ENCODE measurements around the gene RRP1.

The RRP1 gene

GRCh38 chr21:43766734-43767497, 22.5 kb upstream of the RRP1 start:
- H2AFZ ChIP-seq (ENCODE audit: insufficient read depth, low read length, poor library complexity) = no peak overlapping the region
- no peaks in the 10 kb centered on the region for H3K27me3 ChIP-seq (ENCODE audit: insufficient read depth, low read length)
- H3K23ac ChIP-seq (ENCODE audit: low read length) = no peak overlapping the region
- peak overlapping the region; percentile 2 for H3K4me3 ChIP-seq (ENCODE audit: low read depth, low read length)
- peaks cover 3 to 12% of the 10 kb centered on the region in 2 experiments for H3K36me3 ChIP-seq (ENCODE audit: control insufficient read depth in 1 of 2, insufficient read depth in 2 of 2, low read length in 2 of 2)
- H3K18ac ChIP-seq (ENCODE audit: low read length) = no peak overlapping the region
- no CpG with 5 or more reads among the region's 34 CpGs for WGBS (ENCODE audit: extremely low coverage, insufficient coverage, insufficient read length)
- peak overlapping the region; percentile 93 for H2AK5ac ChIP-seq (ENCODE audit: low read length)
- H3K27ac ChIP-seq (ENCODE audit: low read depth, low read length) = no peak overlapping the region
- peak overlapping the region; percentile 98 for H4K91ac ChIP-seq (ENCODE audit: low read depth, low read length)
- peaks cover 11 to 14% of the 10 kb centered on the region in 2 experiments for H3K4me1 ChIP-seq (ENCODE audit: control insufficient read depth in 1 of 2, insufficient read depth in 2 of 2, low read length in 2 of 2)
- H3K9ac ChIP-seq (ENCODE audit: low read length) = no peak overlapping the region
- DNase-seq = peak in 1 of 2 donors; percentile 29
- H3K4ac ChIP-seq (ENCODE audit: low read depth, low read length) = no peak overlapping the region
- no peak overlapping the region for H2BK120ac ChIP-seq (ENCODE audit: insufficient read depth, low read length, poor library complexity)
- no peak overlapping the region for H2BK12ac ChIP-seq (ENCODE audit: low read length)
- H4K8ac ChIP-seq (ENCODE audit: low read depth, low read length) = peak overlapping the region; percentile 93
- H3K79me2 ChIP-seq (ENCODE audit: control insufficient read depth, insufficient read depth, low read length, poor library complexity) = peaks cover 5% of the 10 kb centered on the region
- H4K12ac ChIP-seq (ENCODE audit: low read depth, low read length) = no peak overlapping the region
- H3K79me1 ChIP-seq (ENCODE audit: low read length) = peaks cover 13% of the 10 kb centered on the region
- H3K4me2 ChIP-seq (ENCODE audit: low read length) = no peak overlapping the region
- H3K14ac ChIP-seq (ENCODE audit: low read length) = peak overlapping the region; percentile 8
- H3K9me3 ChIP-seq (ENCODE audit: insufficient read depth, low read depth, low read length) = peaks cover 2% of the 10 kb centered on the region
- no peak overlapping the region for H2BK5ac ChIP-seq (ENCODE audit: low read depth, low read length, poor library complexity)

- H3K14ac ChIP-seq (ENCODE audit: low read length) = peak overlapping the region; percentile 95
- H3K27ac ChIP-seq (ENCODE audit: low read depth, low read length) = peak overlapping the region; percentile 57
- no peak overlapping the region for H3K9ac ChIP-seq (ENCODE audit: low read length)
- peak overlapping the region; percentile 93 for H2AK5ac ChIP-seq (ENCODE audit: low read length)
- H2AFZ ChIP-seq (ENCODE audit: insufficient read depth, low read length, poor library complexity) = peak overlapping the region; percentile 74
- peaks cover 2% of the 10 kb centered on the region for H3K9me3 ChIP-seq (ENCODE audit: insufficient read depth, low read depth, low read length)
- H4K8ac ChIP-seq (ENCODE audit: low read depth, low read length) = peak overlapping the region; percentile 93
- H4K91ac ChIP-seq (ENCODE audit: low read depth, low read length) = peak overlapping the region; percentile 98
- no peaks in the 10 kb centered on the region for H3K27me3 ChIP-seq (ENCODE audit: insufficient read depth, low read length)
- H3K4me2 ChIP-seq (ENCODE audit: low read length) = no peak overlapping the region
- peak overlapping the region; percentile 85 for H2BK5ac ChIP-seq (ENCODE audit: low read depth, low read length, poor library complexity)
- H3K36me3 ChIP-seq (ENCODE audit: control insufficient read depth in 1 of 2, insufficient read depth in 2 of 2, low read length in 2 of 2) = peaks cover 2 to 6% of the 10 kb centered on the region in 2 experiments
- peak overlapping the region; percentile 84 for H3K4ac ChIP-seq (ENCODE audit: low read depth, low read length)
- H3K18ac ChIP-seq (ENCODE audit: low read length) = peak overlapping the region; percentile 89
- H2BK12ac ChIP-seq (ENCODE audit: low read length) = peak overlapping the region; percentile 62
- H2BK120ac ChIP-seq (ENCODE audit: insufficient read depth, low read length, poor library complexity) = peak overlapping the region; percentile 92
- peak overlapping the region; percentile 84 for H4K12ac ChIP-seq (ENCODE audit: low read depth, low read length)
- peaks cover 13% of the 10 kb centered on the region for H3K79me1 ChIP-seq (ENCODE audit: low read length)
- peaks cover 11 to 14% of the 10 kb centered on the region in 2 experiments for H3K4me1 ChIP-seq (ENCODE audit: control insufficient read depth in 1 of 2, insufficient read depth in 2 of 2, low read length in 2 of 2)
- H3K79me2 ChIP-seq (ENCODE audit: control insufficient read depth, insufficient read depth, low read length, poor library complexity) = peaks cover 5% of the 10 kb centered on the region
- H3K4me3 ChIP-seq (ENCODE audit: low read depth, low read length) = peak overlapping the region; percentile 2
- no peak for DNase-seq
- WGBS (ENCODE audit: extremely low coverage, insufficient coverage, insufficient read length) = no CpG with 5 or more reads among the region's 15 CpGs
- H3K23ac ChIP-seq (ENCODE audit: low read length) = no peak overlapping the region
Observed at GRCh38 chr21:43767498-43767983, 21.8 kb upstream of the RRP1 start.

GRCh38 chr21:43767984-43768867, 21.2 kb upstream of the RRP1 start:
- Histone ChIP-seq H3K9me3 (ENCODE audit: insufficient read depth, low read depth, low read length) (no peaks in the 10 kb centered on the region), H2AK5ac (ENCODE audit: low read length) (peak overlapping the region; percentile 93), H2BK5ac (ENCODE audit: low read depth, low read length, poor library complexity) (peak overlapping the region; percentile 85), H3K27ac (ENCODE audit: low read depth, low read length) (peak overlapping the region; percentile 57), H3K18ac (ENCODE audit: low read length) (peak overlapping the region; percentile 89), H3K23ac (ENCODE audit: low read length) (no peak overlapping the region), H3K27me3 (ENCODE audit: insufficient read depth, low read length) (no peaks in the 10 kb centered on the region), H4K12ac (ENCODE audit: low read depth, low read length) (peak overlapping the region; percentile 86), H4K8ac (ENCODE audit: low read depth, low read length) (peak overlapping the region; percentile 93), H2AFZ (ENCODE audit: insufficient read depth, low read length, poor library complexity) (peak overlapping the region; percentile 74), H3K4ac (ENCODE audit: low read depth, low read length) (peak overlapping the region; percentile 84), H3K79me2 (ENCODE audit: control insufficient read depth, insufficient read depth, low read length, poor library complexity) (peaks cover 5% of the 10 kb centered on the region), H2BK120ac (ENCODE audit: insufficient read depth, low read length, poor library complexity) (peak overlapping the region; percentile 92), H3K9ac (ENCODE audit: low read length) (no peak overlapping the region), H3K36me3 (ENCODE audit: control insufficient read depth in 1 of 2, insufficient read depth in 2 of 2, low read length in 2 of 2) (peaks cover 5 to 7% of the 10 kb centered on the region in 2 experiments), H4K91ac (ENCODE audit: low read depth, low read length) (peak overlapping the region; percentile 98), H3K14ac (ENCODE audit: low read length) (peak overlapping the region; percentile 95), H3K4me3 (ENCODE audit: low read depth, low read length) (no peak overlapping the region), H3K79me1 (ENCODE audit: low read length) (peaks cover 13% of the 10 kb centered on the region), H3K4me2 (ENCODE audit: low read length) (no peak overlapping the region), H2BK12ac (ENCODE audit: low read length) (peak overlapping the region; percentile 71), H3K4me1 (ENCODE audit: control insufficient read depth in 1 of 2, insufficient read depth in 2 of 2, low read length in 2 of 2) (peaks cover 11 to 14% of the 10 kb centered on the region in 2 experiments)
- peak; percentile 96 for DNase-seq
- no CpG with 5 or more reads among the region's 34 CpGs for WGBS (ENCODE audit: extremely low coverage, insufficient coverage, insufficient read length)

- H3K4me1 ChIP-seq (ENCODE audit: control insufficient read depth in 1 of 2, insufficient read depth in 2 of 2, low read length in 2 of 2) = peaks cover 11 to 14% of the 10 kb centered on the region in 2 experiments
- no peak overlapping the region for H3K4me3 ChIP-seq (ENCODE audit: low read depth, low read length)
- DNase-seq = no peak
Observed at GRCh38 chr21:43768868-43769167, 20.6 kb upstream of the RRP1 start.

More at GRCh38 chr21:43768868-43769167, 20.6 kb upstream of the RRP1 start:
- Histone ChIP-seq H2AFZ (ENCODE audit: insufficient read depth, low read length, poor library complexity) (no peak overlapping the region), H2BK120ac (ENCODE audit: insufficient read depth, low read length, poor library complexity) (peak overlapping the region; percentile 92), H4K91ac (ENCODE audit: low read depth, low read length) (peak overlapping the region; percentile 98), H3K9ac (ENCODE audit: low read length) (no peak overlapping the region), H3K79me1 (ENCODE audit: low read length) (peaks cover 13% of the 10 kb centered on the region), H3K23ac (ENCODE audit: low read length) (no peak overlapping the region), H2BK5ac (ENCODE audit: low read depth, low read length, poor library complexity) (no peak overlapping the region), H3K79me2 (ENCODE audit: control insufficient read depth, insufficient read depth, low read length, poor library complexity) (peaks cover 5% of the 10 kb centered on the region), H4K8ac (ENCODE audit: low read depth, low read length) (peak overlapping the region; percentile 93), H2AK5ac (ENCODE audit: low read length) (peak overlapping the region; percentile 6), H4K12ac (ENCODE audit: low read depth, low read length) (peak overlapping the region; percentile 86), H3K18ac (ENCODE audit: low read length) (peak overlapping the region; percentile 6), H3K14ac (ENCODE audit: low read length) (peak overlapping the region; percentile 95), H3K36me3 (ENCODE audit: control insufficient read depth in 1 of 2, insufficient read depth in 2 of 2, low read length in 2 of 2) (peaks cover 10 to 11% of the 10 kb centered on the region in 2 experiments), H3K9me3 (ENCODE audit: insufficient read depth, low read depth, low read length) (no peaks in the 10 kb centered on the region), H3K27ac (ENCODE audit: low read depth, low read length) (peak overlapping the region; percentile 57), H3K4ac (ENCODE audit: low read depth, low read length) (no peak overlapping the region), H3K4me2 (ENCODE audit: low read length) (no peak overlapping the region), H3K27me3 (ENCODE audit: insufficient read depth, low read length) (no peaks in the 10 kb centered on the region), H2BK12ac (ENCODE audit: low read length) (peak overlapping the region; percentile 71)
- no CpG with 5 or more reads among the region's 8 CpGs for WGBS (ENCODE audit: extremely low coverage, insufficient coverage, insufficient read length)
